MM.1S (cell line): ENCODE measurements around the gene PDGFRB.

Experiments used
- DNase-seq: peaks from one replicate; pipeline ENCODE4 v3.0.0-alpha.2; 2015
- H2AFZ ChIP-seq: fragments of 300-600 bp; sonication (generic); 2 replicates; pipeline ENCODE4 v1.6.0; 2016; ENCODE audit warnings: antibody characterized with exemption, low read length
- H3F3A ChIP-seq: fragments of 300-600 bp; sonication (generic); 2 replicates; pipeline ENCODE4 v1.6.1; 2016; ENCODE audit warnings: mild to moderate bottlenecking, antibody characterized with exemption, low read length, moderate library complexity, mixed read lengths; ENCODE audit not compliant: insufficient read depth
- H3K27ac ChIP-seq: fragments of 300-600 bp; sonication (generic); 2 replicates; pipeline ENCODE4 v1.5.1; 2016; ENCODE audit warnings: mild to moderate bottlenecking, low read length
- H3K27me3 ChIP-seq: fragments of 300-600 bp; sonication (generic); replicated peaks from 2 replicates; pipeline ENCODE4 v1.6.0; 2016; ENCODE audit warnings: low read length; ENCODE audit not compliant: insufficient read depth
- H3K36me3 ChIP-seq: fragments of 300-600 bp; sonication (generic); replicated peaks from 2 replicates; pipeline ENCODE4 v1.6.1; 2016; ENCODE audit warnings: mild to moderate bottlenecking, low read length, mixed read lengths; ENCODE audit not compliant: insufficient read depth
- H3K4me1 ChIP-seq: fragments of 300-600 bp; sonication (generic); 2 replicates; pipeline ENCODE4 v1.6.1; 2016; ENCODE audit warnings: low read length, mixed read lengths
- H3K4me2 ChIP-seq: fragments of 300-600 bp; sonication (generic); 2 replicates; pipeline ENCODE4 v1.6.0; 2016; ENCODE audit warnings: low read depth, low read length
- H3K4me3 ChIP-seq: fragments of 300-600 bp; sonication (generic); 2 replicates; pipeline ENCODE4 v1.5.1; 2016; ENCODE audit warnings: low read length, mixed read lengths
- H3K79me2 ChIP-seq: fragments of 300-600 bp; sonication (generic); 2 replicates; pipeline ENCODE4 v1.6.1; 2016; ENCODE audit warnings: mixed run types, low read length, mixed read lengths
- H3K9ac ChIP-seq: fragments of 300-600 bp; sonication (generic); 2 replicates; pipeline ENCODE4 v1.6.1; 2016; ENCODE audit warnings: low read length, mixed read lengths
- H3K9me2 ChIP-seq: fragments of 300-600 bp; sonication (generic); replicated peaks from 2 replicates; pipeline ENCODE4 v1.6.1; 2016; ENCODE audit warnings: mild to moderate bottlenecking, low read length, mixed read lengths; ENCODE audit not compliant: insufficient read depth
- H3K9me3 ChIP-seq: fragments of 300-600 bp; sonication (generic); replicated peaks from 2 replicates; pipeline ENCODE4 v1.6.1; 2016; ENCODE audit warnings: mild to moderate bottlenecking, low read length, mixed read lengths; ENCODE audit not compliant: insufficient read depth
- H4K20me1 ChIP-seq: fragments of 300-600 bp; sonication (generic); 2 replicates; pipeline ENCODE4 v1.6.1; 2016; ENCODE audit warnings: mild to moderate bottlenecking, low read length, moderate library complexity, mixed read lengths; ENCODE audit not compliant: insufficient read depth
- EZH2 ChIP-seq: fragments of 300-600 bp; sonication (generic); optimal IDR thresholded peaks from 2 replicates; pipeline ENCODE3; 2017; ENCODE audit warnings: low read depth, mild to moderate bottlenecking, antibody characterized with exemption, low read length, mixed read lengths
- EZH2phosphoT487 ChIP-seq: fragments of 300-600 bp; sonication (generic); IDR thresholded peaks from 2 replicates; pipeline ENCODE4 v1.6.1; 2018; ENCODE audit warnings: antibody characterized with exemption, low read length
- TF ChIP-seq, protein P1 (sequence below): fragments of 300-600 bp; sonication (generic); IDR thresholded peaks from 2 replicates; pipeline ENCODE4 v1.5.1; 2016; ENCODE audit warnings: antibody characterized with exemption, low read length, mixed read lengths

PDGFRB gene

DNA sequence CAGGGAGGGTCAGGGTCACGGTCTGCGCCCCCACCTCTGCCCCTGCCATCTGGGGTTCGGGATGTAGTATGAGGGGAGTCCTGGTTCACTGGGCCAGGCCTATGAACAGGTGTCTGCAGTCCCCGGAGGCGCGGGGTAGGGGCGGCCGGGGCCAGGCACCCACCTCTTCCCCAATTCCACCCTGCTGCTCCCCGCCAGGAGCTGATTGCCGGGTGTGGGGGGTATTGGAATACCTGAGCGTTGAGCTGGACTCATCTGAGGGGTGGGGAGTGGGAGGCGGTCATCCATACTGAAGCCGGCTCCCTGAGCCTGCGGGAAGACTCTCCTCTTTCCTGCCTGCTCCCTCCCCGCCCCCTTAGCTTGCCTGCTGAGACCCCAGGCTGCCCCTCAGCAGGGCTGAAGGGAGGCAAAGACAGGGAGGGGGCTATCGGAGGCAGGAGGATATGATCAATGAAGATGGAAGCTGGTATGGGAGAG lies 34.9 kb upstream of the PDGFRB start:
- H3K4me3 ChIP-seq = no peak overlapping the region
- peaks cover 40% of the 10 kb centered on the region for H3K27me3 ChIP-seq
- no peaks in the 10 kb centered on the region for H4K20me1 ChIP-seq
- no peaks in the 10 kb centered on the region for H3K79me2 ChIP-seq
- H3K4me1 ChIP-seq = no peaks in the 10 kb centered on the region
- H3K9ac ChIP-seq = no peak overlapping the region
- no peaks in the 10 kb centered on the region for H3K9me3 ChIP-seq
- no peaks in the 10 kb centered on the region for H3K9me2 ChIP-seq
- no peaks in the 10 kb centered on the region for H3K36me3 ChIP-seq
- H2AFZ ChIP-seq = no peak overlapping the region
- no peaks in the 10 kb centered on the region for H3F3A ChIP-seq
- H3K27ac ChIP-seq = no peak overlapping the region
- TF ChIP-seq EZH2 (no peak), EZH2phosphoT487 (no peak)
- TF ChIP-seq, protein P1, sequence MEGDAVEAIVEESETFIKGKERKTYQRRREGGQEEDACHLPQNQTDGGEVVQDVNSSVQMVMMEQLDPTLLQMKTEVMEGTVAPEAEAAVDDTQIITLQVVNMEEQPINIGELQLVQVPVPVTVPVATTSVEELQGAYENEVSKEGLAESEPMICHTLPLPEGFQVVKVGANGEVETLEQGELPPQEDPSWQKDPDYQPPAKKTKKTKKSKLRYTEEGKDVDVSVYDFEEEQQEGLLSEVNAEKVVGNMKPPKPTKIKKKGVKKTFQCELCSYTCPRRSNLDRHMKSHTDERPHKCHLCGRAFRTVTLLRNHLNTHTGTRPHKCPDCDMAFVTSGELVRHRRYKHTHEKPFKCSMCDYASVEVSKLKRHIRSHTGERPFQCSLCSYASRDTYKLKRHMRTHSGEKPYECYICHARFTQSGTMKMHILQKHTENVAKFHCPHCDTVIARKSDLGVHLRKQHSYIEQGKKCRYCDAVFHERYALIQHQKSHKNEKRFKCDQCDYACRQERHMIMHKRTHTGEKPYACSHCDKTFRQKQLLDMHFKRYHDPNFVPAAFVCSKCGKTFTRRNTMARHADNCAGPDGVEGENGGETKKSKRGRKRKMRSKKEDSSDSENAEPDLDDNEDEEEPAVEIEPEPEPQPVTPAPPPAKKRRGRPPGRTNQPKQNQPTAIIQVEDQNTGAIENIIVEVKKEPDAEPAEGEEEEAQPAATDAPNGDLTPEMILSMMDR = no peak
- H3K4me2 ChIP-seq = no peak overlapping the region
- no peak for DNase-seq

DNA sequence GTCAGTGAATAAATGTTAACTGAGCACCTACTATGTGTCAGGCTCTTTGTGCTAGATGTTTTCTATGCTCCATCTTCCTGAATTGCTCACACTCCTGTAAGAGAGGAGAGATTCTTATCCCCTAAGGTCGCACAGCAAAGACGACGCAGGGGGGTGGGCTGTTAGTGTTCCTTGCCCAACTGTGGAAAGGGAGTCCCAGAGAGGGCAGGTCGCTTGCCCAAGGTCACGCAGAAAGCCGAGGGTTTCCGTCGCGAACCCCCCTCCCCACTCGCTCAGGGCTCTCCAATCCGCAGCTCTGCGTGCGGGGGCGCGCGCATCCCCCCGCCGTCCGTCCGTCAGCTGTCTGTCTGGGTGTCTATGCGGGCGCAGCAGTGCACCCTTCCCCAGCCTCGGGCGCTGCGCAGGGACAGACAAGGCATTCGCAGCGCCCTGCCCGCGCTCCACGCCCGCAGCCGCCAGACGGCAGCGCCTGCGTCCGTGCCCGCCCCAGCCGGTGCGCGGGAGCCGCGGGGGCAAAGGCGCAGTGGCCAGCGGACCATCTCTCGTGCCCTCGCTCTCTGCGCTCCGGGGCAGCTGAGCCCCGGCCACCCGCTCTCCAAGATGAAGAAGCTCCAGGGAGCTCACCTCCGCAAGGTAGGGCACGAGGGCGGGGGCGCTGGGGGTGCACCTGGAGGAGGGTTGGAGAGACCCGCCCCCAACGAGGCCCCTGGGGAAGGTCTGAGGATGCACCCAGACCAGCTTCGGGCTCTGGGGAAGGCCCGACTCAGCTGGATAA lies 34.3 kb upstream of the PDGFRB start, which contains the start of gene SLC6A7:
Gene SLC6A7 (plus strand): TSS at position 335 of the 775 bp plus-strand sequence. CDS start 266 bp downstream, at position 601.
- H3K4me2 ChIP-seq = no peak within 1 kb of the TSS
- no peaks in the 10 kb centered on the region for H4K20me1 ChIP-seq
- H2AFZ ChIP-seq = no peak within 1 kb of the TSS
- TF ChIP-seq EZH2 = no peak
- H3K27me3 ChIP-seq = peaks cover 40% of the 10 kb centered on the region
- no peaks in the 10 kb centered on the region for H3K36me3 ChIP-seq
- H3K4me1 ChIP-seq = no peaks in the 10 kb centered on the region
- no peak within 1 kb of the TSS for H3K9ac ChIP-seq
- no peak for DNase-seq
- H3K9me3 ChIP-seq = no peaks in the 10 kb centered on the region
- H3F3A ChIP-seq = no peaks in the 10 kb centered on the region
- H3K27ac ChIP-seq = no peak within 1 kb of the TSS
- H3K4me3 ChIP-seq = no peak within 1 kb of the TSS
- no peaks in the 10 kb centered on the region for H3K79me2 ChIP-seq
- no peaks in the 10 kb centered on the region for H3K9me2 ChIP-seq

DNA sequence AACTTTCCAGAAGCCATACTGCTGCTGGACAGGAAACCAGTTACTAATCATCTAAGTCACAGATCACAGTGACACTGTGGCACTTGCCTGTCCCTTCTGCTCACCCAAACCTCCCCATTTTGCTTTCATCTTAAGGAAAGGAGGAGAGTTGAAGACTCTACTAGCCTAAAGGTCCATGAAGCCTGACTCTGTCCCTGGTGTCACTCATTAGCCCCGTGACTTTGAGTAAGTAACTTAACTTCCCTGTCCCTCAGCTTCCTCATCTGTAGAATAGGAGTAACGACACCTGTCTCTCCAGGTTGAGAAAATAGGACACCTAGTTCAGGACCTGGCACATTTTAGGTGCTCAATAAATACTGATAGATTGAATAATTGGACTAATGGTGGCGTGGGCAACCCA lies 33.7 kb upstream of the PDGFRB start:
- TF ChIP-seq EZH2 (no peak), EZH2phosphoT487 (no peak)
- TF ChIP-seq, protein P1 = no peak
- no peak overlapping the region for H2AFZ ChIP-seq
- no peaks in the 10 kb centered on the region for H3K79me2 ChIP-seq
- no peaks in the 10 kb centered on the region for H3K4me1 ChIP-seq
- H3K4me3 ChIP-seq = no peak overlapping the region
- no peak for DNase-seq
- H3K27me3 ChIP-seq = peaks cover 40% of the 10 kb centered on the region
- H4K20me1 ChIP-seq = no peaks in the 10 kb centered on the region
- no peaks in the 10 kb centered on the region for H3K9me3 ChIP-seq
- no peaks in the 10 kb centered on the region for H3K9me2 ChIP-seq
- no peaks in the 10 kb centered on the region for H3K36me3 ChIP-seq
- no peaks in the 10 kb centered on the region for H3F3A ChIP-seq
- no peak overlapping the region for H3K9ac ChIP-seq
- H3K4me2 ChIP-seq = no peak overlapping the region
- no peak overlapping the region for H3K27ac ChIP-seq
